Neural cell (in vitro differentiated cells): ENCODE measurements around the gene AADACL2.

Experiments used
- CTCF ChIP-seq: fragments of 450-650 bp; IDR thresholded peaks from 2 replicates; pipeline ENCODE4 v1.5.1; 2014; ENCODE audit warnings: antibody characterized with exemption, mild to moderate bottlenecking, moderate library complexity; ENCODE audit not compliant: poor library complexity, severe bottlenecking
- EZH2 ChIP-seq: fragments of 200-600, 300-800 bp; shearing (Covaris generic), sonication (generic); IDR thresholded peaks from 2 replicates; pipeline ENCODE4 v1.6.1; 2014; ENCODE audit warnings: antibody characterized with exemption, low read length, borderline replicate concordance, mild to moderate bottlenecking; ENCODE audit not compliant: insufficient read depth, poor library complexity, severe bottlenecking
- POLR2AphosphoS5 ChIP-seq: IDR thresholded peaks from 2 replicates; pipeline ENCODE4 v1.6.1; 2012

GRCh38 chr3:151800431-151800830, 66.7 kb downstream of the AADACL2 start:
- TF ChIP-seq CTCF (no peak), POLR2AphosphoS5 (no peak), EZH2 (no peak)
